Aorta (tissue), 5 donors: Measurements from ENCODE around the gene DTWD2. TPM values are rescaled to one million over a fixed set of nuclear protein-coding genes. Genes with fewer than 3 reads are reported as not detected.

ENCODE experiments used
- ATAC-seq: fragments of 200-7000 bp; cut with Tn5 transposase; one replicate; pipeline ENCODE4 v1.9.1; 2022; ENCODE audit warnings: moderate library complexity; ENCODE audit not compliant: low FRiP score
- DNase-seq, 2 donors: peaks; one replicate each; pipeline ENCODE4 v3.0.0-alpha.2; 2020
- H3K27ac ChIP-seq, 2 donors: one replicate each; pipeline ENCODE4 v1.5.1; 2013; ENCODE audit warnings: low read length in 2 of 2, mild to moderate bottlenecking in 2 of 2, moderate library complexity in 2 of 2, control low read depth in 1 of 2, inconsistent platforms in 1 of 2, low read depth in 1 of 2
- H3K27me3 ChIP-seq, 2 donors: one replicate each; pipeline ENCODE4 v1.6.1; 2013; ENCODE audit warnings: control low read depth in 1 of 2, low read length in 1 of 2, mild to moderate bottlenecking in 1 of 2, moderate library complexity in 1 of 2; ENCODE audit not compliant: insufficient read depth in 2 of 2, control insufficient read depth in 1 of 2
- H3K36me3 ChIP-seq, 2 donors: one replicate each; pipeline ENCODE4 v1.6.1; 2013; ENCODE audit warnings: control low read depth in 1 of 2, low read length in 1 of 2, mild to moderate bottlenecking in 1 of 2; ENCODE audit not compliant: insufficient read depth in 2 of 2, control insufficient read depth in 1 of 2
- H3K4me1 ChIP-seq, 2 donors: one replicate each; pipeline ENCODE4 v1.6.1; 2013; ENCODE audit warnings: low read length in 2 of 2, control low read depth in 1 of 2, mild to moderate bottlenecking in 1 of 2, moderate library complexity in 1 of 2; ENCODE audit not compliant: insufficient read depth in 2 of 2, control insufficient read depth in 1 of 2
- H3K4me3 ChIP-seq, 2 donors: one replicate each; pipeline ENCODE4 v1.5.1; 2013; ENCODE audit warnings: low read length in 2 of 2, control low read depth in 1 of 2, mild to moderate bottlenecking in 1 of 2
- H3K9me3 ChIP-seq: one replicate; pipeline ENCODE4 v1.6.1; 2013; ENCODE audit warnings: mild to moderate bottlenecking, low read length; ENCODE audit not compliant: control insufficient read depth
- WGBS, 2 donors: extraction: QIAGEN DNeasy Blood & Tissue Kit; methylation state at CpG; one replicate each; pipeline ENCODE4 v1.1.7; 2013; 5-methylcytosine and 5-hydroxymethylcytosine counted together
- intact Hi-C, 2 donors: fragments of 100-400 bp; cut with DNase I; formaldehyde crosslinking; loops; one replicate each; pipeline versions ENCODE4 v1.14.2 to v1.15.0; 2022
- microRNA-seq, 2 donors: library from miRNA; unstranded; fragments of <30 nt; microRNA quantifications; one replicate each; pipeline ENCODE4 v1.2.0, GENCODE V29; 2020
- polyA plus RNA-seq, 2 donors: library from polyadenylated mRNA; stranded (reverse); fragments of 200-250 nt; gene quantifications; one replicate each; pipeline ENCODE4 v1.2.3, GENCODE V29; 2013
- total RNA-seq, 2 donors: library from RNA; stranded (reverse); fragmentation: NEBNext Ultra II Directional; extraction: Animal tissue kit (Norgen Biotek cat#: 25700); gene quantifications; one replicate each; pipeline ENCODE4 v1.2.1, GENCODE V29; 2021
- donor health status: healthy with polysubstance abuse.
- donor health status: Bipolar disorder and iron deficiency.
- donor health status: DM: no; HTN: no; CAD: no.
- donor health status: DM: no; HTN: no; CAD: no.
- donor health status: DM: yes; HTN: yes; CAD: no.

Gene DTWD2
- total and polyA plus RNA-seq, 4 donors: 0.88 to 6.3 (median 2.8) TPM

DNA sequence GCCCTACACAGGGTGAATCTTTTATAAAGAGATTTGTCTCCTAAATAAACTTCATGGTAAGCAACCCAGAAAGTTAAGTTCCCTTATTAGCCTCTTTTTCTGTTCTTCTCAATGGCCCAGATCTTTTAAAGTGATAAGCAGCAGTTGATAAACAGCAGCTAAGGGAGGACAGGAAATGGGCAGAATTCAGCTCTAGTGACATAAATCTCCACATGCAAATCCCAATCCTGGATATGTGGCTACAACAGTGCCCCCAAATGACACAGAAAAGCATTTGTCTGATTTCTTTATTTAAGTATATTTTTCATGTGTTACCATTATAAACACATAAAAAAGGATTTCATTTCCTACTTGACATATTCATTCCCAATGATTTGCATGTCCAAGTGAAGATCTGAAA, 199.0 kb downstream of the DTWD2 start:
- no peak overlapping the region for H3K4me3 ChIP-seq
- no peaks in the 10 kb centered on the region for H3K4me1 ChIP-seq
- no peak overlapping the region for H3K27ac ChIP-seq
- intact Hi-C loops: no loop called here
- no peaks in the 10 kb centered on the region for H3K27me3 ChIP-seq
- DNase-seq (no peak), ATAC-seq (no peak)
- no peaks in the 10 kb centered on the region for H3K36me3 ChIP-seq
- H3K9me3 ChIP-seq: no peaks in the 10 kb centered on the region

DNA sequence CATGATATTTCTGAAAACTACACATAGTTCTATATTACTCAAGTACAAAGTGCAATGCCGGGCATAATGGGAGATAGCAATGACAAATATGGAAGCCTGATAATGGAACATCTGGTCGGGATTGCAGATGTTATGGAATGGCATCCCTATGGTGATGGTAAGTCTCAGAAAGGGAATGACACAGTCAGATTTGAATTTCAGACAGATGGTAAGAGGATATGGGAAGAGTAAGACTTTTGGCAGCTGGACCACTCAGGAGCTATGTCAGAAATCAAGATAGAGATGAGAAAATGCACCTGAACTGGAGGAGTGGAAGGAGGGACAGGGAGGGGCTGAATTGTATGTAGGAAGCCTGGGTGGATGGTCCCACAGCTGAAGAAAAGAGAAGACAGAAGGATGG, 200.0 kb downstream of the DTWD2 start:
- DNase-seq (no peak), ATAC-seq (no peak)
- WGBS, 2 donors: 90 to 96% methylated on average over 2 of the region's 2 CpGs
- Histone ChIP-seq H3K4me1 (no peaks in the 10 kb centered on the region), H3K36me3 (no peaks in the 10 kb centered on the region), H3K27ac (no peak overlapping the region), H3K9me3 (no peaks in the 10 kb centered on the region), H3K27me3 (no peaks in the 10 kb centered on the region), H3K4me3 (no peak overlapping the region)
- intact Hi-C loops: no loop called here

Small RNA genes within 50 kb of the gene (microRNA-seq; reads per million reads assigned to microRNA genes)
- 0 reads per million in 2 donors for gene MIR1244-2

Other genes with a start within 250 kb of the DTWD2 start
- gene DMXL1, start 82.5 kb upstream of the DTWD2 start, total RNA-seq: 10 to 100 TPM; 50.8 to 69.7 TPM
- 10 to 100 TPM; 10.5 to 17.8 TPM for gene DMXL1, start 82.5 kb upstream of the DTWD2 start, polyA plus RNA-seq